Ovary (tissue), 9 donors: ENCODE results near the gene MKRN2. TPM values are rescaled to one million over a fixed set of nuclear protein-coding genes. Genes with fewer than 3 reads are reported as not detected.

ENCODE experiments used
- DNase-seq, 5 donors: peaks; one replicate each; pipeline ENCODE4 v3.0.0-alpha.2; 2019 to 2020
- H3K27ac ChIP-seq, 2 donors: fragments of 200-600 bp; one replicate each; pipeline versions ENCODE4 v1.5.1 to v1.8.0; 2019 to 2022
- H3K27me3 ChIP-seq: fragments of 200-600 bp; one replicate; pipeline ENCODE4 v1.8.0; 2022
- H3K36me3 ChIP-seq: fragments of 200-600 bp; sonication (generic); one replicate; pipeline ENCODE4 v1.5.1; 2019
- H3K4me1 ChIP-seq: one replicate; pipeline ENCODE4 v1.8.1; 2013; ENCODE audit warnings: mild to moderate bottlenecking, moderate library complexity; ENCODE audit not compliant: insufficient read depth
- H3K4me3 ChIP-seq: fragments of 200-600 bp; sonication (generic); one replicate; pipeline ENCODE4 v1.5.1; 2017
- H3K9me3 ChIP-seq, 2 donors: fragments of 200-600 bp in 1 of 2; sonication (generic) in 1 of 2; one replicate each; pipeline versions ENCODE4 v1.5.1 to v1.8.1; 2013 to 2019; ENCODE audit warnings: mild to moderate bottlenecking in 1 of 2, moderate library complexity in 1 of 2
- EP300 ChIP-seq: sonication (generic); formaldehyde crosslinking; IDR thresholded peaks from one replicate; pipeline ENCODE4 v1.6.1; 2017; ENCODE audit warnings: antibody characterized with exemption
- POLR2A ChIP-seq: fragments of 450-650 bp; IDR thresholded peaks from one replicate; pipeline ENCODE4 v1.6.1; 2017; ENCODE audit warnings: antibody characterized with exemption, mild to moderate bottlenecking, moderate library complexity
- WGBS, 3 donors: extraction: QIAGEN DNeasy Blood & Tissue Kit in 1 of 3; methylation state at CpG; one replicate each; pipeline versions ENCODE4 v1.1.5 to v1.1.7; 2013 to 2017; 5-methylcytosine and 5-hydroxymethylcytosine counted together
- intact Hi-C, 4 donors: fragments of 100-400 bp; cut with DNase I; formaldehyde crosslinking; loops; one replicate each; pipeline versions ENCODE4 v1.11.0 to v1.15.1; 2022 to 2023
- polyA plus RNA-seq, 2 donors: library from polyadenylated mRNA; stranded (reverse); fragments of 200-250 nt in 1 of 2; fragments of 350-450 nt in 1 of 2; fragmentation: Illumina TruSeq in 1 of 2; extraction: RNeasy Lipid Tissue Mini Kit (QIAGEN cat#74804) in 1 of 2; gene quantifications; one replicate each; pipeline ENCODE4 v1.2.3, GENCODE V29; 2013 to 2014
- total RNA-seq, 7 donors: library from RNA; depleted of rRNA in 2 of 7; stranded (reverse); fragments of >200 nt in 2 of 7; fragmentation: NEBNext Ultra II Directional in 3 of 7; extraction: Animal tissue kit (Norgen Biotek cat#: 25700) in 3 of 7; gene quantifications; one replicate each; pipeline versions ENCODE4 v1.1.0 to v1.2.4, GENCODE V29; 2016 to 2023
- TF ChIP-seq, protein P1 (sequence below), 3 donors: fragments of 450-650 bp in 2 of 3; fragments of 200-600 bp in 1 of 3; IDR thresholded peaks; one replicate each; pipeline versions ENCODE4 v1.5.1 to v1.8.0; 2016 to 2022; ENCODE audit warnings: antibody characterized with exemption in 3 of 3, mild to moderate bottlenecking in 1 of 3
- donor health status: DM: no; HTN: no; CAD: no; lungs with moderate emphysema.
- donor health status: DM: no; HTN: no; CAD: no.
- donor health status: Bipolar disorder and iron deficiency.
- donor health status: DM: yes; HTN: yes; CAD: no.
- donor health status: DM: no; HTN: no; CAD: no.
- donor health status: DM: yes; HTN: yes; CAD: no.

The MKRN2 gene
- total and polyA plus RNA-seq, 9 donors, result 23.8 to 42.3 (median 28.8) TPM

GRCh38 chr3:12512534-12513118, 44.3 kb upstream of the MKRN2 start:
- Histone ChIP-seq H3K9me3 (no peaks in the 10 kb centered on the region), H3K27me3 (no peaks in the 10 kb centered on the region), H3K4me3 (no peak overlapping the region), H3K36me3 (no peaks in the 10 kb centered on the region), H3K4me1 (peaks cover 13% of the 10 kb centered on the region), H3K27ac (no peak overlapping the region)
- intact Hi-C loops, result no loop called here
- 93 to 98% (median 96%) methylated on average over 4 of the region's 4 CpGs for WGBS, 3 donors
- TF ChIP-seq EP300 (no peak), POLR2A (no peak)
- DNase-seq, result no peak

- DNase-seq, result no peak
- Histone ChIP-seq H3K4me3 (no peak overlapping the region), H3K36me3 (no peaks in the 10 kb centered on the region), H3K27me3 (no peaks in the 10 kb centered on the region), H3K9me3 (no peaks in the 10 kb centered on the region), H3K27ac (no peak overlapping the region), H3K4me1 (peaks cover 6% of the 10 kb centered on the region)
- intact Hi-C loops, result no loop called here
- 89 to 90% (median 89%) methylated on average over 5 of the region's 5 CpGs for WGBS, 3 donors
- TF ChIP-seq POLR2A (no peak), EP300 (no peak)
- TF ChIP-seq, protein P1, sequence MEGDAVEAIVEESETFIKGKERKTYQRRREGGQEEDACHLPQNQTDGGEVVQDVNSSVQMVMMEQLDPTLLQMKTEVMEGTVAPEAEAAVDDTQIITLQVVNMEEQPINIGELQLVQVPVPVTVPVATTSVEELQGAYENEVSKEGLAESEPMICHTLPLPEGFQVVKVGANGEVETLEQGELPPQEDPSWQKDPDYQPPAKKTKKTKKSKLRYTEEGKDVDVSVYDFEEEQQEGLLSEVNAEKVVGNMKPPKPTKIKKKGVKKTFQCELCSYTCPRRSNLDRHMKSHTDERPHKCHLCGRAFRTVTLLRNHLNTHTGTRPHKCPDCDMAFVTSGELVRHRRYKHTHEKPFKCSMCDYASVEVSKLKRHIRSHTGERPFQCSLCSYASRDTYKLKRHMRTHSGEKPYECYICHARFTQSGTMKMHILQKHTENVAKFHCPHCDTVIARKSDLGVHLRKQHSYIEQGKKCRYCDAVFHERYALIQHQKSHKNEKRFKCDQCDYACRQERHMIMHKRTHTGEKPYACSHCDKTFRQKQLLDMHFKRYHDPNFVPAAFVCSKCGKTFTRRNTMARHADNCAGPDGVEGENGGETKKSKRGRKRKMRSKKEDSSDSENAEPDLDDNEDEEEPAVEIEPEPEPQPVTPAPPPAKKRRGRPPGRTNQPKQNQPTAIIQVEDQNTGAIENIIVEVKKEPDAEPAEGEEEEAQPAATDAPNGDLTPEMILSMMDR (IDR thresholded peaks at IDR 0.05), result no peak
These were observed 43.0 kb upstream of the MKRN2 start for GRCh38 chr3:12513694-12514446.

DNA sequence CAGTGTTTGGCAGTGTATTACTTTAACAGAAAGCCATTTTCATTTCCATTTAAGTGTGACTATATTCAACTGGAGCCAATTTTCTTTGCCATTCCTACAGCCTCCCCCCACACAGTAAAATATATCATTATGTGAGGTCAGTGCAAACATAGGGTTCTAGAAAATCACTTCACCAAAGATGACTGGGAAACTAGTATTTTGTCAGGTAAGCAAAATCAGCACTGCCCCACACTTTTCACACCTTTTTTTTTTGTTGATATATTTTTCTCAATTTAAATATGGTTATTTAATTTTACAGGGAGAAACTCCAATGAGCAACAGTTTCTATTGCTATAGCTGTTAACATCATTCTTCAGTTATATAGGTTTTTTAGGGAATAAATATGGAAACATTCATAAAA, 41.3 kb upstream of the MKRN2 start:
- H3K9me3 ChIP-seq, result no peaks in the 10 kb centered on the region
- no peaks in the 10 kb centered on the region for H3K36me3 ChIP-seq
- TF ChIP-seq POLR2A, result no peak
- TF ChIP-seq, protein P1 (IDR thresholded peaks at IDR 0.05), result no peak
- no peak overlapping the region for H3K27ac ChIP-seq
- DNase-seq, result no peak
- H3K4me1 ChIP-seq, result peaks cover 2% of the 10 kb centered on the region
- no peaks in the 10 kb centered on the region for H3K27me3 ChIP-seq
- no peak overlapping the region for H3K4me3 ChIP-seq
- intact Hi-C loops, result no loop called here

GRCh38 chr3:12516873-12517272, 40.0 kb upstream of the MKRN2 start:
- intact Hi-C loops, result no loop called here
- DNase-seq, result no peak
- Histone ChIP-seq H3K4me1 (peaks cover 2% of the 10 kb centered on the region), H3K27me3 (no peaks in the 10 kb centered on the region), H3K36me3 (no peaks in the 10 kb centered on the region), H3K4me3 (no peak overlapping the region), H3K9me3 (no peaks in the 10 kb centered on the region), H3K27ac (no peak overlapping the region)
- 86 to 91% (median 89%) methylated on average over 11 of the region's 11 CpGs for WGBS, 3 donors
- TF ChIP-seq, protein P1 (IDR thresholded peaks at IDR 0.05), result no peak
- no peak for TF ChIP-seq POLR2A
- no peak for TF ChIP-seq EP300
